Measurements from ENCODE around the gene ANO9.
A peak's percentile ranks its signal among the peaks of the same experiment; 100 is the strongest.

Gene ANO9

GRCh38 chr11:441418-442274 is at the start of gene ANO9:
Gene ANO9, minus strand, starts transcription at chr11:442011. Its CDS starts 85 bp downstream, at chr11:441926.
- peak within 1 kb of the TSS; percentile 28 for H3K4me3 ChIP-seq (ENCODE audit: low read depth, low read length)
- no peak for TF ChIP-seq CTCF (IDR thresholded peaks at IDR 0.05; ENCODE audit: control insufficient read depth, extremely low read depth, insufficient read depth)
- no peak for DNase-seq (ENCODE audit: low read depth)

- H3K4me3 ChIP-seq (ENCODE audit: low read depth, low read length), result no peak overlapping the region
- DNase-seq (ENCODE audit: low read depth), result no peak
- TF ChIP-seq CTCF (IDR thresholded peaks at IDR 0.05; ENCODE audit: control insufficient read depth, extremely low read depth, insufficient read depth), result no peak
Observed at GRCh38 chr11:491358-491757, 49.5 kb upstream of the ANO9 start.

GRCh38 chr11:490930-491260 is 49.1 kb upstream of the ANO9 start:
- TF ChIP-seq CTCF (IDR thresholded peaks at IDR 0.05; ENCODE audit: control insufficient read depth, extremely low read depth, insufficient read depth), result no peak
- no peak overlapping the region for H3K4me3 ChIP-seq (ENCODE audit: low read depth, low read length)
- DNase-seq (ENCODE audit: low read depth), result no peak

- no peak for TF ChIP-seq CTCF (IDR thresholded peaks at IDR 0.05; ENCODE audit: control insufficient read depth, extremely low read depth, insufficient read depth)
- H3K4me3 ChIP-seq (ENCODE audit: low read depth, low read length), result no peak overlapping the region
- no peak for DNase-seq (ENCODE audit: low read depth)
Observed at GRCh38 chr11:490186-490929, 48.5 kb upstream of the ANO9 start.

- TF ChIP-seq CTCF (IDR thresholded peaks at IDR 0.05; ENCODE audit: control insufficient read depth, extremely low read depth, insufficient read depth), result no peak
- H3K4me3 ChIP-seq (ENCODE audit: low read depth, low read length), result no peak overlapping the region
- DNase-seq (ENCODE audit: low read depth), result no peak
Observed at GRCh38 chr11:489610-490185, 47.9 kb upstream of the ANO9 start.

GRCh38 chr11:488992-489391 is 47.2 kb upstream of the ANO9 start:
- H3K4me3 ChIP-seq (ENCODE audit: low read depth, low read length), result no peak overlapping the region
- no peak for TF ChIP-seq CTCF (IDR thresholded peaks at IDR 0.05; ENCODE audit: control insufficient read depth, extremely low read depth, insufficient read depth)
- no peak for DNase-seq (ENCODE audit: low read depth)
